CD8-positive, alpha-beta memory T cell (primary cell): ENCODE results near the gene TUT4. TPM values are rescaled to one million over a fixed set of nuclear protein-coding genes. Genes with fewer than 3 reads are reported as not detected.

Experiments used
- CTCF ChIA-PET: fragments of 350-600 bp; sonication (Branson Sonifier 250); formaldehyde crosslinking; loops from one replicate; lab custom pipeline; 2021; ENCODE audit warnings: antibody characterized with exemption; lab: Charles Lee
- POLR2A ChIA-PET: fragments of 350-600 bp; sonication (Branson Sonifier 250); formaldehyde crosslinking; loops from one replicate; lab custom pipeline; 2021; ENCODE audit warnings: antibody characterized with exemption; lab: Charles Lee
- DNase-seq, 5 donors: peaks; one replicate each; pipeline versions ENCODE4 v3.0.0 to v3.0.0-alpha.2; 2020 to 2022; ENCODE audit warnings: mixed read lengths in 1 of 5
- H3K27ac ChIP-seq: one replicate; pipeline ENCODE4 v1.7.0; 2013; ENCODE audit warnings: low read depth, mild to moderate bottlenecking, low read length, moderate library complexity
- H3K27me3 ChIP-seq: 2 replicates; pipeline ENCODE4 v1.7.0; 2013; ENCODE audit warnings: low read length, mild to moderate bottlenecking; ENCODE audit not compliant: insufficient read depth, poor library complexity, severe bottlenecking
- H3K36me3 ChIP-seq: 2 replicates; pipeline ENCODE4 v1.7.0; 2013; ENCODE audit warnings: mild to moderate bottlenecking, low read length, moderate library complexity; ENCODE audit not compliant: insufficient read depth
- H3K4me1 ChIP-seq: 2 replicates; pipeline ENCODE4 v1.7.0; 2013; ENCODE audit warnings: mild to moderate bottlenecking, low read length, moderate library complexity; ENCODE audit not compliant: insufficient read depth
- H3K4me3 ChIP-seq: 2 replicates; pipeline ENCODE4 v1.7.0; 2013; ENCODE audit warnings: mild to moderate bottlenecking, low read length
- H3K9me3 ChIP-seq: 2 replicates; pipeline ENCODE4 v1.7.0; 2013; ENCODE audit warnings: mild to moderate bottlenecking, low read length
- H3K27ac Mint-ChIP-seq, 8 donors: one replicate each; pipeline ENCODE4 v1.8.0; 2020 to 2021; ENCODE audit warnings: mixed read lengths in 8 of 8, mild to moderate bottlenecking in 6 of 8, inconsistent platforms in 3 of 8, moderate library complexity in 3 of 8
- H3K27me3 Mint-ChIP-seq, 2 donors: one replicate each; pipeline ENCODE4 v1.8.0; 2020 to 2021; ENCODE audit warnings: mixed read lengths in 2 of 2, mild to moderate bottlenecking in 1 of 2, moderate library complexity in 1 of 2
- H3K36me3 Mint-ChIP-seq, 3 donors: one replicate each; pipeline ENCODE4 v1.8.0; 2020 to 2021; ENCODE audit warnings: mixed read lengths in 3 of 3, inconsistent platforms in 1 of 3, mild to moderate bottlenecking in 1 of 3
- H3K4me1 Mint-ChIP-seq, 3 donors: one replicate each; pipeline ENCODE4 v1.8.0; 2020 to 2021; ENCODE audit warnings: mixed read lengths in 3 of 3, inconsistent platforms in 1 of 3, mild to moderate bottlenecking in 1 of 3
- H3K4me3 Mint-ChIP-seq, 7 donors: one replicate each; pipeline ENCODE4 v1.8.0; 2020 to 2021; ENCODE audit warnings: mixed read lengths in 7 of 7, mild to moderate bottlenecking in 6 of 7, moderate library complexity in 4 of 7, inconsistent platforms in 2 of 7
- H3K9me3 Mint-ChIP-seq, 5 donors: one replicate each; pipeline ENCODE4 v1.8.0; 2020 to 2022; ENCODE audit warnings: mixed read lengths in 5 of 5, mild to moderate bottlenecking in 3 of 5, moderate library complexity in 2 of 5, inconsistent platforms in 1 of 5
- polyA plus RNA-seq: library from polyadenylated mRNA; unstranded; fragments of 300-500 nt; fragmentation: Illumina TruSeq; gene quantifications from one replicate; pipeline ENCODE4 v1.2.3, GENCODE V29; 2021
- total RNA-seq, 2 experiments: library from RNA; stranded (reverse); gene quantifications; one replicate each; pipeline ENCODE4 v1.2.3, GENCODE V29; 2021

Gene TUT4
- total and polyA plus RNA-seq, 3 experiments from 2014 or later = 40.1 to 63.1 (median 54.1) TPM

DNA sequence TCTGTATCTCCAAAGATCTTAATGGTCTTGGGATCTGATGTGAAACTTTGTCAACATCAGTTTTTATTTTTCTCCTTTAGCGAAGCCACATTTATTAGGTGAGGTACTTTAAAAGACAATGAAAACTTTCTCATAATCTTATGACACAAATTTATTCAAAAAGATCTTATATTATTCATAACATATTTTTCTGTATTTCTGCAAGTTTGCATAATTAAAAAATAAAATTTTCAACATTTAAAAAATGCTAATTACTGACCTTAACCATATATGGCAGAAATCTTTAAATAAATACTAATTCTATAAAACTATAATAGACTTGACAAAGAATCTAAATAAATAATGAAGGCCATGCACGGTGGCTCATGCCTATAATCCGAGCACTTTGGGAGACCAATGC, 75.9 kb downstream of the TUT4 start:
- H3K36me3 Mint-ChIP-seq = peaks cover 5 to 45% (median 6%) of the 10 kb centered on the region in 3 donors
- H3K4me1 Mint-ChIP-seq = peaks cover 0 to 19% (median 9%) of the 10 kb centered on the region in 3 donors
- H3K9me3 Mint-ChIP-seq = no peaks in the 10 kb centered on the region
- no peaks in the 10 kb centered on the region for H3K27me3 Mint-ChIP-seq
- H3K36me3 ChIP-seq = peaks cover 12% of the 10 kb centered on the region
- DNase-seq = no peak
- ChIA-PET POLR2A (no interaction called here), CTCF (no interaction called here)
- no peaks in the 10 kb centered on the region for H3K9me3 ChIP-seq
- H3K4me3 ChIP-seq = no peak overlapping the region
- H3K4me1 ChIP-seq = no peaks in the 10 kb centered on the region
- no peak overlapping the region for H3K4me3 Mint-ChIP-seq
- H3K27ac Mint-ChIP-seq = no peak overlapping the region
- H3K27me3 ChIP-seq = no peaks in the 10 kb centered on the region
- no peak overlapping the region for H3K27ac ChIP-seq

DNA sequence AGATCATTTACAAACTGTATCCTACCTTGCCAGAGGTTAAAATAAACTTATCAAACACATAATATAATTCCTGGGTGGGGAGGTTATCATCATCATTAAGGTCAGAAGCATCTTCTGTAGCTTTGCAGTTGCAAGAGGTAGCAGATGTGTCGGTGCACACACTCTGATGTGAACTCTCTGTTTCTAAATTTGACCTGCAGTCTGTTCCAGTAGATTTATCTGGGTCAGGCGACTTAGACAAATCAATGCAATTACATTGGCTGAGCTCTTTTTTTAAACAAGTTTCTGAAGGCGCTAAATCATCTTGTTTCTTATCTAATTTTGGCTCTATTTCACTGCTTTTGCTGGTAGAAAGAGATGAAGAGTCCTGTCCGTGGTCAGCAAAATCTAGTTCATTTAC, 78.1 kb downstream of the TUT4 start:
- Histone ChIP-seq H3K4me1 (no peaks in the 10 kb centered on the region), H3K27me3 (no peaks in the 10 kb centered on the region), H3K36me3 (peaks cover 12% of the 10 kb centered on the region), H3K4me3 (no peak overlapping the region), H3K27ac (no peak overlapping the region), H3K9me3 (no peaks in the 10 kb centered on the region)
- Mint-ChIP-seq H3K4me1 (peaks cover 0 to 19% (median 9%) of the 10 kb centered on the region in 3 donors), H3K4me3 (no peak overlapping the region), H3K36me3 (peaks cover 6 to 55% (median 9%) of the 10 kb centered on the region in 3 donors), H3K27me3 (no peaks in the 10 kb centered on the region), H3K27ac (peak overlapping the region in 3 of 8 donors; percentile 3 to 32 (median 19)), H3K9me3 (no peaks in the 10 kb centered on the region)
- DNase-seq = no peak
- POLR2A ChIA-PET = interaction anchor here (0.6 to 1.2 kb wide), 2 partner anchors 78 to 113 kb away, joined by 4 to 5 read pairs; partner anchors contain the start of gene TUT4
- CTCF ChIA-PET = no interaction called here

DNA sequence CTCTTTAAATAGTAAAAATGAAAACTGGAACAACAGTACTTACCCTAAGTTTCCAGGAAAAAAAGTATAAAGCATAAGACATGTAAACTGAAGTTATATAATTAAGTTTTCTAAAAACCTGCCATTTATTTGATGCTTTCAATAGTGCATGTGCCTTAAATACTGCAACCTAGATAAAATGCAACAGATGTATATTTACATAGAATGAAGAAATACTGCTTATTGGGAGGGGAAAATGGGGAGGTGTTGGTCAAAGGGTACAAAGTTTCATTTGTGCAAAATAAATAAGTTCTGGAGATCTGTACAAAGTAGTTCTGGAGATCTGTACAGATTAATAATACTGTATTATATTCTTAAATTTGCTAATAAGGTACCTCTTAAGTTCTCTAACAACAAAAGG, 79.9 kb downstream of the TUT4 start:
- Mint-ChIP-seq H3K27ac (peak overlapping the region in 3 of 8 donors; percentile 40 to 53 (median 50)), H3K27me3 (no peaks in the 10 kb centered on the region), H3K36me3 (peaks cover 6 to 61% (median 9%) of the 10 kb centered on the region in 3 donors), H3K4me3 (no peak overlapping the region), H3K9me3 (no peaks in the 10 kb centered on the region), H3K4me1 (peaks cover 0 to 19% (median 9%) of the 10 kb centered on the region in 3 donors)
- no peaks in the 10 kb centered on the region for H3K27me3 ChIP-seq
- H3K4me1 ChIP-seq = no peaks in the 10 kb centered on the region
- no peak for DNase-seq
- no peak overlapping the region for H3K4me3 ChIP-seq
- POLR2A ChIA-PET = no interaction called here
- no peaks in the 10 kb centered on the region for H3K9me3 ChIP-seq
- CTCF ChIA-PET = interaction anchor here (1.1 kb wide), 1 partner anchor 49 kb away, joined by 3 read pairs; no protein-coding TSS in a partner anchor
- H3K27ac ChIP-seq = no peak overlapping the region
- H3K36me3 ChIP-seq = peaks cover 12% of the 10 kb centered on the region

GRCh38 chr1:52472384-52472783, 80.5 kb downstream of the TUT4 start:
- Mint-ChIP-seq H3K9me3 (no peaks in the 10 kb centered on the region), H3K27me3 (no peaks in the 10 kb centered on the region)

DNA sequence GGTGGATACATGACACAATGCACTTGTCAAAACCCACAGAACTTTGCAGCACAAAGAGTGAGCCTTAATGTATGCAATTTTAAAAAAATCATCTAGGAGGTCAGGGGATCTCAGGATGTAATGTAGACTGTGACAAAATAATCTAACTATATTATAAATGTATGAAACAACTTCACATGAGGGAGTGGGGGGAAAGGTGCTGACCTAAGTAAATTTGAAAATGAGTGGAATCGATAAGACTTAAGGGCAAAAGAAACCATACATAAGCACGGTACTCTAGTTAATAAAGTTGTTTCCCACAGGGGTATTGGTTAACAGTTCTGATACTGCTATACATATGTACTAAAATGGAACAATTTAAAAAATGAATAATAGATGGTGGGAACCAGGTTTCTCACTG, 83.8 kb downstream of the TUT4 start:
- Mint-ChIP-seq H3K27ac (peak overlapping the region in 1 of 8 donors; percentile 58), H3K4me3 (no peak overlapping the region), H3K9me3 (no peaks in the 10 kb centered on the region), H3K36me3 (peaks cover 4 to 57% (median 9%) of the 10 kb centered on the region in 3 donors), H3K27me3 (no peaks in the 10 kb centered on the region), H3K4me1 (peaks cover 2 to 11% (median 9%) of the 10 kb centered on the region in 3 donors)
- no peak for DNase-seq
- no peaks in the 10 kb centered on the region for H3K27me3 ChIP-seq
- H3K36me3 ChIP-seq = no peaks in the 10 kb centered on the region
- ChIA-PET POLR2A (no interaction called here), CTCF (no interaction called here)
- H3K4me1 ChIP-seq = no peaks in the 10 kb centered on the region
- H3K27ac ChIP-seq = no peak overlapping the region
- no peaks in the 10 kb centered on the region for H3K9me3 ChIP-seq
- H3K4me3 ChIP-seq = no peak overlapping the region

More at GRCh38 chr1:52472384-52472783, 80.5 kb downstream of the TUT4 start:
- no peaks in the 10 kb centered on the region for H3K4me1 ChIP-seq
- ChIA-PET POLR2A (no interaction called here), CTCF (interaction anchor here (1.1 to 1.4 kb wide), 2 partner anchors 48 to 214 kb away, joined by 3 read pairs; no protein-coding TSS in a partner anchor)
- no peak overlapping the region for H3K27ac ChIP-seq
- H3K36me3 ChIP-seq = peaks cover 6% of the 10 kb centered on the region
- no peaks in the 10 kb centered on the region for H3K27me3 ChIP-seq
- Mint-ChIP-seq H3K36me3 (peaks cover 6 to 57% (median 11%) of the 10 kb centered on the region in 3 donors), H3K27ac (no peak overlapping the region), H3K4me1 (peaks cover 0 to 19% (median 13%) of the 10 kb centered on the region in 3 donors), H3K4me3 (no peak overlapping the region)
- no peak for DNase-seq
- H3K9me3 ChIP-seq = no peaks in the 10 kb centered on the region
- no peak overlapping the region for H3K4me3 ChIP-seq

GRCh38 chr1:52463891-52464290, 89.0 kb downstream of the TUT4 start:
- H3K27ac ChIP-seq = no peak overlapping the region
- Mint-ChIP-seq H3K36me3 (peaks cover 4 to 46% (median 8%) of the 10 kb centered on the region in 3 donors), H3K4me1 (peaks cover 0 to 7% (median 2%) of the 10 kb centered on the region in 3 donors), H3K27me3 (no peaks in the 10 kb centered on the region), H3K9me3 (no peaks in the 10 kb centered on the region), H3K4me3 (no peak overlapping the region), H3K27ac (peak overlapping the region in 1 of 8 donors; percentile 78)
- H3K36me3 ChIP-seq = no peaks in the 10 kb centered on the region
- CTCF ChIA-PET = no interaction called here
- no peak overlapping the region for H3K4me3 ChIP-seq
- POLR2A ChIA-PET = no interaction called here
- DNase-seq = no peak
- H3K9me3 ChIP-seq = no peaks in the 10 kb centered on the region
- no peaks in the 10 kb centered on the region for H3K27me3 ChIP-seq
- no peaks in the 10 kb centered on the region for H3K4me1 ChIP-seq

- no peaks in the 10 kb centered on the region for H3K27me3 Mint-ChIP-seq
- no peak overlapping the region for H3K4me3 ChIP-seq
- H3K27ac Mint-ChIP-seq = peak overlapping the region in 2 of 8 donors; percentile 32 to 63
- peaks cover 4 to 50% (median 9%) of the 10 kb centered on the region in 3 donors for H3K36me3 Mint-ChIP-seq
- ChIA-PET POLR2A (no interaction called here), CTCF (no interaction called here)
- H3K9me3 Mint-ChIP-seq = no peaks in the 10 kb centered on the region
- no peak overlapping the region for H3K27ac ChIP-seq
- H3K9me3 ChIP-seq = no peaks in the 10 kb centered on the region
- no peaks in the 10 kb centered on the region for H3K4me1 Mint-ChIP-seq
- no peak for DNase-seq
- H3K4me3 Mint-ChIP-seq = no peak overlapping the region
- H3K27me3 ChIP-seq = no peaks in the 10 kb centered on the region
- no peaks in the 10 kb centered on the region for H3K4me1 ChIP-seq
- H3K36me3 ChIP-seq = no peaks in the 10 kb centered on the region
Measured at GRCh38 chr1:52461821-52462220, 91.1 kb downstream of the TUT4 start.

- H3K27ac Mint-ChIP-seq = peak overlapping the region in 1 of 8 donors; percentile 24
- H3K36me3 Mint-ChIP-seq = peaks cover 4 to 52% (median 11%) of the 10 kb centered on the region in 3 donors
Measured at GRCh38 chr1:52460694-52461093, 92.2 kb downstream of the TUT4 start.

More at GRCh38 chr1:52460694-52461093, 92.2 kb downstream of the TUT4 start:
- no peaks in the 10 kb centered on the region for H3K27me3 ChIP-seq
- ChIA-PET POLR2A (interaction anchor here (0.7 kb wide), 1 partner anchor 37 kb away, joined by 3 read pairs; no protein-coding TSS in a partner anchor), CTCF (interaction anchor here (1.0 kb wide), 1 partner anchor 96 kb away, joined by 3 read pairs; no protein-coding TSS in a partner anchor)
- no peak overlapping the region for H3K27ac ChIP-seq
- H3K9me3 ChIP-seq = no peaks in the 10 kb centered on the region
- no peak for DNase-seq
- H3K4me3 Mint-ChIP-seq = no peak overlapping the region
- no peaks in the 10 kb centered on the region for H3K4me1 Mint-ChIP-seq
- H3K9me3 Mint-ChIP-seq = no peaks in the 10 kb centered on the region
- no peaks in the 10 kb centered on the region for H3K36me3 ChIP-seq
- no peaks in the 10 kb centered on the region for H3K27me3 Mint-ChIP-seq
- no peak overlapping the region for H3K4me3 ChIP-seq
- no peaks in the 10 kb centered on the region for H3K4me1 ChIP-seq
